GM23338 (cell line): ENCODE measurements around the gene GAREM1. TPM values are rescaled to one million over a fixed set of nuclear protein-coding genes. Genes with fewer than 3 reads are reported as not detected.

Source experiments
- ATAC-seq: fragments of 200-7000 bp; cut with Tn5 transposase; 3 replicates; pipeline ENCODE4 v1.9.1; 2020
- DNase-seq: peaks from one replicate; pipeline ENCODE4 v3.0.0-alpha.2; 2015; ENCODE audit warnings: low spot score
- H2AFZ ChIP-seq: fragments of 200-600 bp; sonication (generic); 2 replicates; pipeline ENCODE4 v1.8.0; 2016; ENCODE audit warnings: antibody characterized with exemption, mild to moderate bottlenecking, moderate library complexity
- H3F3A ChIP-seq: fragments of 200-600 bp; sonication (generic); replicated peaks from 2 replicates; pipeline ENCODE4 v1.8.0; 2017; ENCODE audit warnings: antibody characterized with exemption, mixed run types, low read depth
- H3K27ac ChIP-seq: fragments of 200-600 bp; sonication (generic); 2 replicates; pipeline ENCODE4 v1.6.1; 2016; ENCODE audit warnings: low read depth
- H3K27me3 ChIP-seq: fragments of 200-600 bp; sonication (generic); 2 replicates; pipeline ENCODE4 v1.8.0; 2016; ENCODE audit warnings: mild to moderate bottlenecking, mixed run types, moderate library complexity; ENCODE audit not compliant: insufficient read depth
- H3K36me3 ChIP-seq: fragments of 200-600 bp; sonication (generic); 2 replicates; pipeline ENCODE4 v1.8.0; 2016; ENCODE audit warnings: mild to moderate bottlenecking; ENCODE audit not compliant: insufficient read depth
- H3K4me1 ChIP-seq: fragments of 200-600 bp; sonication (generic); 2 replicates; pipeline ENCODE4 v1.8.0; 2016; ENCODE audit warnings: mild to moderate bottlenecking, moderate library complexity; ENCODE audit not compliant: insufficient read depth
- H3K4me2 ChIP-seq: fragments of 200-600 bp; sonication (generic); 2 replicates; pipeline ENCODE4 v1.7.1; 2017; ENCODE audit warnings: mixed run types
- H3K4me3 ChIP-seq: fragments of 200-600 bp; sonication (generic); 2 replicates; pipeline ENCODE4 v1.6.1; 2016; ENCODE audit warnings: mixed run types
- H3K79me2 ChIP-seq: fragments of 200-600 bp; sonication (generic); replicated peaks from 2 replicates; pipeline ENCODE4 v1.8.0; 2017; ENCODE audit warnings: mild to moderate bottlenecking; ENCODE audit not compliant: insufficient read depth
- H3K9me2 ChIP-seq: fragments of 200-600 bp; sonication (generic); 2 replicates; pipeline ENCODE4 v1.8.0; 2017; ENCODE audit not compliant: insufficient read depth
- H4K20me1 ChIP-seq: fragments of 200-600 bp; sonication (generic); replicated peaks from 2 replicates; pipeline ENCODE4 v1.8.0; 2017; ENCODE audit warnings: mild to moderate bottlenecking; ENCODE audit not compliant: insufficient read depth
- H3K27ac Mint-ChIP-seq: 2 replicates; pipeline ENCODE4 v1.8.0; 2020; ENCODE audit warnings: inconsistent platforms, mild to moderate bottlenecking, moderate library complexity, mixed read lengths
- H3K27me3 Mint-ChIP-seq: 3 replicates; pipeline ENCODE4 v1.8.0; 2022; ENCODE audit warnings: low read depth, mild to moderate bottlenecking, moderate library complexity, mixed read lengths, inconsistent platforms; ENCODE audit not compliant: insufficient read depth, poor library complexity
- H3K36me3 Mint-ChIP-seq: 3 replicates; pipeline ENCODE4 v1.8.0; 2021; ENCODE audit warnings: low read depth, mild to moderate bottlenecking, inconsistent platforms, moderate library complexity, mixed read lengths
- H3K4me1 Mint-ChIP-seq: 3 replicates; pipeline ENCODE4 v1.8.0; 2020; ENCODE audit warnings: mild to moderate bottlenecking, inconsistent platforms, mixed read lengths
- H3K4me3 Mint-ChIP-seq: 3 replicates; pipeline ENCODE4 v1.8.0; 2021; ENCODE audit warnings: moderate library complexity, mild to moderate bottlenecking, inconsistent platforms, mixed read lengths
- H3K9me3 Mint-ChIP-seq: 3 replicates; pipeline ENCODE4 v1.8.0; 2020; ENCODE audit warnings: moderate library complexity, mild to moderate bottlenecking, inconsistent platforms, mixed read lengths
- CREB1 ChIP-seq: fragments of 250-450 bp; sonication (Bioruptor Pico); IDR thresholded peaks from 2 replicates; pipeline ENCODE4 v1.5.0; 2020; ENCODE audit warnings: low read depth, mild to moderate bottlenecking, moderate library complexity
- ETS1 ChIP-seq: IDR thresholded peaks from 2 replicates; pipeline ENCODE4 v1.6.1; 2016; ENCODE audit warnings: antibody characterized with exemption
- JUNB ChIP-seq: IDR thresholded peaks from one replicate; pipeline ENCODE4 v1.6.1; 2016; ENCODE audit warnings: antibody characterized with exemption; ENCODE audit not compliant: unreplicated experiment
- STAT1 ChIP-seq: IDR thresholded peaks from one replicate; pipeline ENCODE4 v1.6.1; 2016; ENCODE audit warnings: antibody characterized with exemption; ENCODE audit not compliant: unreplicated experiment
- ZNF331 ChIP-seq: fragments of 250-450 bp; sonication (Bioruptor Pico); IDR thresholded peaks from 2 replicates; pipeline ENCODE4 v1.5.0; 2020; ENCODE audit warnings: low read depth, mild to moderate bottlenecking, moderate library complexity
- ZNF462 ChIP-seq: fragments of 250-450 bp; sonication (Bioruptor Pico); IDR thresholded peaks from 2 replicates; pipeline ENCODE4 v1.5.0; 2020; ENCODE audit warnings: mild to moderate bottlenecking, moderate library complexity
- polyA plus RNA-seq: library from polyadenylated mRNA; unstranded; fragments of >200 nt; fragmentation: Nextera tagmentation; extraction: Ambion mirVana; gene quantifications from 2 replicates; pipeline ENCODE4 v1.2.1, GENCODE V29; 2016
- total RNA-seq: library from RNA; depleted of rRNA; stranded (reverse); fragments of >200 nt; shearing (Covaris generic); gene quantifications from 2 replicates; pipeline ENCODE4 v1.2.3, GENCODE V29; 2014
- TF ChIP-seq, protein P1 (sequence below), 2 experiments: fragments of 200-600 bp in 1 of 2; sonication (generic) in 1 of 2; conservative IDR thresholded peaks; 2 replicates each; pipeline versions ENCODE4 v1.5.1 to v1.6.1; 2016 to 2017; ENCODE audit warnings: antibody characterized with exemption in 2 of 2, low read depth in 2 of 2, mild to moderate bottlenecking in 2 of 2, moderate library complexity in 1 of 2
- TF ChIP-seq, protein P2 (sequence below): IDR thresholded peaks from one replicate; pipeline ENCODE4 v1.6.1; 2018; ENCODE audit warnings: antibody characterized with exemption; ENCODE audit not compliant: unreplicated experiment

GAREM1 gene
- total and polyA plus RNA-seq, 2 experiments from 2014 or later = 2.7 to 6.0 TPM

- TF ChIP-seq ZNF462 = no peak
- no peak for TF ChIP-seq CREB1 (CRISPR knock-in tag)
- TF ChIP-seq ETS1 = no peak
Observed at GRCh38 chr18:32483002-32483401, 12.3 kb upstream of the GAREM1 start (continued).

DNA sequence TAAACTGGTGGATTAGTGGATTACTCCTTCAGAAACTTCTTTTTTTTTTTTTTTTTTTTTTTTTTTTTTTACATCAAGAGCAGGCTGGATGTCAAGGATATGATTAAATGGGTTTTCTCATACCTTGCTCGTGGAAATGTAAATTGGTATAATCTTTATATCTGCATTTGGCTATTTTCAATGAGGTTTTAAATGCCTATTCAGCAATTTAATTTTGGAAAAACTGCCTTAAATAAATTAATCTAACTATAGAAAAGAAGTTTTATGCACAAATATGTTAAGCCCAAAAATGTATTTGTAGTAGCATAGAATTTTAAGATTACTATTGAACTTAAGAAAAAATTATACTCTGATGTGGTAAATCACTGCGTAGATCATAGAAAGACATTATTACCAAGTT lies 11.4 kb upstream of the GAREM1 start:
- Mint-ChIP-seq H3K36me3 (no peaks in the 10 kb centered on the region), H3K4me3 (no peak overlapping the region), H3K9me3 (no peaks in the 10 kb centered on the region), H3K27ac (no peak overlapping the region), H3K27me3 (no peaks in the 10 kb centered on the region), H3K4me1 (peaks cover 10% of the 10 kb centered on the region; the same call in 2 of the 3 replicates)
- H3F3A ChIP-seq = no peaks in the 10 kb centered on the region
- no peak for ATAC-seq
- no peaks in the 10 kb centered on the region for H3K9me2 ChIP-seq
- no peaks in the 10 kb centered on the region; the same call in 1 of the 2 replicates for H3K4me1 ChIP-seq
- no peak overlapping the region for H3K27ac ChIP-seq
- H2AFZ ChIP-seq = no peak overlapping the region
- H3K36me3 ChIP-seq = no peaks in the 10 kb centered on the region
- H3K4me2 ChIP-seq = no peak overlapping the region
- no peaks in the 10 kb centered on the region for H4K20me1 ChIP-seq
- no peak for DNase-seq
- no peak overlapping the region for H3K4me3 ChIP-seq
- no peaks in the 10 kb centered on the region for H3K27me3 ChIP-seq
- no peaks in the 10 kb centered on the region for H3K79me2 ChIP-seq
- TF ChIP-seq, protein P1, sequence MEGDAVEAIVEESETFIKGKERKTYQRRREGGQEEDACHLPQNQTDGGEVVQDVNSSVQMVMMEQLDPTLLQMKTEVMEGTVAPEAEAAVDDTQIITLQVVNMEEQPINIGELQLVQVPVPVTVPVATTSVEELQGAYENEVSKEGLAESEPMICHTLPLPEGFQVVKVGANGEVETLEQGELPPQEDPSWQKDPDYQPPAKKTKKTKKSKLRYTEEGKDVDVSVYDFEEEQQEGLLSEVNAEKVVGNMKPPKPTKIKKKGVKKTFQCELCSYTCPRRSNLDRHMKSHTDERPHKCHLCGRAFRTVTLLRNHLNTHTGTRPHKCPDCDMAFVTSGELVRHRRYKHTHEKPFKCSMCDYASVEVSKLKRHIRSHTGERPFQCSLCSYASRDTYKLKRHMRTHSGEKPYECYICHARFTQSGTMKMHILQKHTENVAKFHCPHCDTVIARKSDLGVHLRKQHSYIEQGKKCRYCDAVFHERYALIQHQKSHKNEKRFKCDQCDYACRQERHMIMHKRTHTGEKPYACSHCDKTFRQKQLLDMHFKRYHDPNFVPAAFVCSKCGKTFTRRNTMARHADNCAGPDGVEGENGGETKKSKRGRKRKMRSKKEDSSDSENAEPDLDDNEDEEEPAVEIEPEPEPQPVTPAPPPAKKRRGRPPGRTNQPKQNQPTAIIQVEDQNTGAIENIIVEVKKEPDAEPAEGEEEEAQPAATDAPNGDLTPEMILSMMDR (conservative IDR thresholded peaks at IDR 0.05; ENCODE audit: low read depth in 2 of 2) = no peak
- TF ChIP-seq JUNB = no peak
- no peak for TF ChIP-seq ZNF331
- no peak for TF ChIP-seq STAT1
- TF ChIP-seq, protein P2, sequence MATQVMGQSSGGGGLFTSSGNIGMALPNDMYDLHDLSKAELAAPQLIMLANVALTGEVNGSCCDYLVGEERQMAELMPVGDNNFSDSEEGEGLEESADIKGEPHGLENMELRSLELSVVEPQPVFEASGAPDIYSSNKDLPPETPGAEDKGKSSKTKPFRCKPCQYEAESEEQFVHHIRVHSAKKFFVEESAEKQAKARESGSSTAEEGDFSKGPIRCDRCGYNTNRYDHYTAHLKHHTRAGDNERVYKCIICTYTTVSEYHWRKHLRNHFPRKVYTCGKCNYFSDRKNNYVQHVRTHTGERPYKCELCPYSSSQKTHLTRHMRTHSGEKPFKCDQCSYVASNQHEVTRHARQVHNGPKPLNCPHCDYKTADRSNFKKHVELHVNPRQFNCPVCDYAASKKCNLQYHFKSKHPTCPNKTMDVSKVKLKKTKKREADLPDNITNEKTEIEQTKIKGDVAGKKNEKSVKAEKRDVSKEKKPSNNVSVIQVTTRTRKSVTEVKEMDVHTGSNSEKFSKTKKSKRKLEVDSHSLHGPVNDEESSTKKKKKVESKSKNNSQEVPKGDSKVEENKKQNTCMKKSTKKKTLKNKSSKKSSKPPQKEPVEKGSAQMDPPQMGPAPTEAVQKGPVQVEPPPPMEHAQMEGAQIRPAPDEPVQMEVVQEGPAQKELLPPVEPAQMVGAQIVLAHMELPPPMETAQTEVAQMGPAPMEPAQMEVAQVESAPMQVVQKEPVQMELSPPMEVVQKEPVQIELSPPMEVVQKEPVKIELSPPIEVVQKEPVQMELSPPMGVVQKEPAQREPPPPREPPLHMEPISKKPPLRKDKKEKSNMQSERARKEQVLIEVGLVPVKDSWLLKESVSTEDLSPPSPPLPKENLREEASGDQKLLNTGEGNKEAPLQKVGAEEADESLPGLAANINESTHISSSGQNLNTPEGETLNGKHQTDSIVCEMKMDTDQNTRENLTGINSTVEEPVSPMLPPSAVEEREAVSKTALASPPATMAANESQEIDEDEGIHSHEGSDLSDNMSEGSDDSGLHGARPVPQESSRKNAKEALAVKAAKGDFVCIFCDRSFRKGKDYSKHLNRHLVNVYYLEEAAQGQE = no peak
